Common myeloid progenitor, CD34-positive (primary cell): Measurements from ENCODE around the gene SCMH1.
"Not testable (repeated sequence)": the region's sequence is repeated elsewhere in the genome, so short reads cannot be mapped to it uniquely, and the experiment has no call there.

Source experiments
- CTCF ChIA-PET: fragments of 350-600 bp; sonication (Branson Sonifier 250); formaldehyde crosslinking; loops from one replicate; lab custom pipeline; 2021; ENCODE audit warnings: antibody characterized with exemption; lab: Charles Lee
- POLR2A ChIA-PET: fragments of 350-600 bp; sonication (Branson Sonifier 250); formaldehyde crosslinking; loops from one replicate; lab custom pipeline; 2021; ENCODE audit warnings: antibody characterized with exemption; lab: Charles Lee
- DNase-seq, 3 donors: peaks; one replicate each; pipeline versions ENCODE4 v3.0.0 to v3.0.0-alpha.2; 2013
- H3K27ac ChIP-seq, 2 experiments: 1 replicate in 1 of 2; 2 replicates in 1 of 2; pipeline ENCODE4 v1.7.0; 2013; ENCODE audit warnings: inconsistent platforms in 2 of 2, low read length in 2 of 2, mild to moderate bottlenecking in 2 of 2, low read depth in 1 of 2, moderate library complexity in 1 of 2; ENCODE audit not compliant: severe bottlenecking in 2 of 2, insufficient read depth in 1 of 2, poor library complexity in 1 of 2
- H3K27me3 ChIP-seq, 5 experiments: replicated peaks in 2 of 5; 1 replicate in 3 of 5; 2 replicates in 2 of 5; pipeline versions ENCODE4 v1.6.1 to v1.7.0; 2013; ENCODE audit warnings: low read length in 4 of 5, mild to moderate bottlenecking in 2 of 5, moderate library complexity in 2 of 5, inconsistent platforms in 1 of 5; ENCODE audit not compliant: insufficient read depth in 5 of 5, control insufficient read depth in 4 of 5
- H3K36me3 ChIP-seq, 4 experiments: 1 replicate in 2 of 4; 2 replicates in 2 of 4; pipeline versions ENCODE4 v1.6.1 to v1.7.0; 2013; ENCODE audit warnings: low read length in 3 of 4, control low read depth in 1 of 4, mild to moderate bottlenecking in 1 of 4; ENCODE audit not compliant: control insufficient read depth in 4 of 4, insufficient read depth in 4 of 4
- H3K4me1 ChIP-seq, 4 experiments: 1 replicate in 3 of 4; 2 replicates in 1 of 4; pipeline versions ENCODE4 v1.6.1 to v1.7.1; 2013; ENCODE audit warnings: low read length in 3 of 4, mild to moderate bottlenecking in 3 of 4, control low read depth in 1 of 4, inconsistent platforms in 1 of 4, moderate library complexity in 1 of 4; ENCODE audit not compliant: control insufficient read depth in 4 of 4, insufficient read depth in 4 of 4; ENCODE audit errors: control extremely low read depth in 1 of 4
- H3K4me3 ChIP-seq, 7 experiments: 1 replicate in 4 of 7; 2 replicates in 3 of 7; pipeline versions ENCODE4 v1.5.1 to v1.7.0; 2013; ENCODE audit warnings: mild to moderate bottlenecking in 7 of 7, low read length in 6 of 7, moderate library complexity in 6 of 7, inconsistent platforms in 2 of 7, low read depth in 2 of 7, control low read depth in 1 of 7; ENCODE audit not compliant: insufficient read depth in 4 of 7, control insufficient read depth in 1 of 7; ENCODE audit errors: extremely low read depth in 1 of 7
- H3K9me3 ChIP-seq, 5 experiments: 1 replicate in 4 of 5; 2 replicates in 1 of 5; pipeline versions ENCODE4 v1.6.1 to v1.7.1; 2013; ENCODE audit warnings: low read length in 4 of 5, mild to moderate bottlenecking in 2 of 5, inconsistent platforms in 1 of 5, low read depth in 1 of 5, moderate library complexity in 1 of 5; ENCODE audit not compliant: control insufficient read depth in 4 of 5, insufficient read depth in 2 of 5; ENCODE audit errors: control extremely low read depth in 1 of 5
- WGBS: methylation state at CpG from one replicate; pipeline ENCODE4 v1.1.5; 2013; ENCODE audit not compliant: insufficient coverage; 5-methylcytosine and 5-hydroxymethylcytosine counted together

SCMH1 gene

DNA sequence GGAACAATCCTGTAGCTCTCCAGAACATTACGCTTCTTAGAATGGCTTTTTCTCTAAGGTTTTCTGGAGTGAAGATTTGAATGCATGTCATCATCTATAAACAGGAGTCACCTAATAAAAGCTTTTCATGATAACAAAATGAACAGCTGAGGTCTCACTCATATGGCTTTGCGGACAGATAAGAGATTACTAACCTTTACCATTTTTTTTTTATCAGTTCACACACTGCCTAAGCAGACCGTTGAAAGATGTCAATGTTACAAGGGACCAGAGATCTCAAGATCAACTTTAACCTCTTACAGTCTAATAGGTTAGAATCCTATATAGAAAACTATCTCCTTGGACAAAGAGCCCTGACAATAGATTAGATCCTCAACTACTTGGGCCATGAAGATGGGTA lies 41.4 kb downstream of the SCMH1 start:
- 100% methylated on average over 1 of the region's 3 CpGs for WGBS
- Histone ChIP-seq H3K9me3 (peaks cover 5 to 33% (median 10%) of the 10 kb centered on the region in 5 experiments), H3K4me3 (no peak overlapping the region), H3K4me1 (no peaks in the 10 kb centered on the region), H3K27ac (no peak overlapping the region), H3K27me3 (no peaks in the 10 kb centered on the region), H3K36me3 (peaks cover 2 to 25% (median 14%) of the 10 kb centered on the region in 4 experiments)
- ChIA-PET CTCF (no interaction called here), POLR2A (no interaction called here)
- no peak for DNase-seq

DNA sequence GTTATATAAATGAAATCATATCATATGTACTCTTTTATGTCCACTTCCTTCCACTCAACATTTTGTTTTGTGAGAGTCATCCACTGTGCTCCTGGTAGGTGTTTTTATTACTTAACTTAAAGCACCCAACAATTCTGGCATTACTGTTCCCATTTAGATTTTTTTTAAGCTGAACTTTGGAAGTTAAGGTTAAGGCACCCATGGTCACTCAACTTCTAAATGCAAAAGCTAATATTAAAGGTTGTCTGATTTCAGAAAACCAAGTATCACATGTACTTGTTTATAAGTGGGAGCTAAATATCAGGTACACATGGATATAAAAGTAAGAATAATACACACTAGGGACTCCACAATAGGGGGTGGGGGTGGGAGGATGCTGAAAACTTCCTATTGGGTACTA lies 42.7 kb downstream of the SCMH1 start:
- CTCF ChIA-PET = no interaction called here
- H3K4me1 ChIP-seq = no peaks in the 10 kb centered on the region
- DNase-seq = no peak
- no peak overlapping the region for H3K4me3 ChIP-seq
- H3K27me3 ChIP-seq = no peaks in the 10 kb centered on the region
- H3K9me3 ChIP-seq = peaks cover 3 to 27% (median 6%) of the 10 kb centered on the region in 5 experiments
- H3K27ac ChIP-seq = no peak overlapping the region
- POLR2A ChIA-PET = no interaction called here
- peaks cover 2 to 17% (median 9%) of the 10 kb centered on the region in 4 experiments for H3K36me3 ChIP-seq

DNA sequence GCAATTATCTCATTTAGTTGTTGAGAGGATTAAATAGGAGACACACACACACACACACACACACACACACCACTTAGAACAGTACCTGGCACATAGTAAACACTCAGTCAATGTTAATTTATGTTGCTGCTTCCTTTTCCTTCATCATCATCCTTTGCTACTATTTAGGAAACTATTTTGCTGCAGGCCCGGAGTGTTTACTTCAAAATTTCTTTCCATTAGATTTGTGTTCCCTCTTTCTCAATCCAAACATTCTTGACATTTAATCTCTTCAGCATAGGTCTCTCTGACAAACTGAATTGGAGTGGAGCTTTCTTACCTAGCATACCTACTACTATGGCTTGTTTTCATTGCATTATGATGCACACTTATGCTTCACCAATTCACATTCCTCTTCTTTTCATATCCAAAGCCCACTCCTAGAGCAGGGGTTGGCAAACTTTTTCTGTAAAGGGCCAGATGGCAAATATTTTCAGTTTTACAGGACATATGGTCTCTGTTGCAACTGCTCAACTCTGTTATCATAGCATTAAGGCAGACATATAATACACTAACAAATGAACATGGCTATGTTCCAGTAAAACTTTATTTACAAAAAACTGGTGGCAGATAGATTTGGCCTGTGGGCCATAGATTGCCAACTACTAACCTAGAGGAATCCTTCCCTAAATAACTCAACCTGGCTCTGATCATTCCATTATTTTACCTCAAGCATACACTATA lies 49.5 kb downstream of the SCMH1 start:
- Histone ChIP-seq H3K27ac (no peak overlapping the region), H3K9me3 (peaks cover 0 to 18% (median 2%) of the 10 kb centered on the region in 5 experiments), H3K4me1 (no peaks in the 10 kb centered on the region), H3K36me3 (peaks cover 0 to 5% (median 2%) of the 10 kb centered on the region in 4 experiments), H3K4me3 (no peak overlapping the region), H3K27me3 (no peaks in the 10 kb centered on the region)
- WGBS = 57% methylated on average over 1 of the region's 1 CpG
- DNase-seq = no peak
- CTCF ChIA-PET = no interaction called here
- POLR2A ChIA-PET = no interaction called here

DNA sequence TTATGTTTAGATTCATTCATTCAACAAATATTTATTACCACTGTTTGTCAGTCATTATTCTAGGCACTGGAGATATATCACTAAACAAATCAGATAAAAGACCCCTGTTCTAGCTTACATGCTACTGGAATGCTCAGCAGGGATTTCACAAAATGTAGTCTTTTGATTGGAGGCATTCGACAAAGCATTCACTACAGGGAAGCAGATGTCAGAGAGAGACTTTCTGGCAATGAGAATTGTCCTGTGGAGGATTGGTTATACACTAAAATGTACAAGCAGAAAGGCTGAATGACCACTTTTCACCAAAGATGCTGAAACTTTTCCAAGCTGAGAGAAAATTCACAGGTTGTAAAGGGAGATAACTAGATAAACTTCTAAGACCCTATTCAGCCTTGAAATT lies 57.7 kb downstream of the SCMH1 start:
- H3K27me3 ChIP-seq = no peaks in the 10 kb centered on the region
- H3K4me3 ChIP-seq = no peak overlapping the region
- CTCF ChIA-PET = interaction anchor here (1.5 kb wide), 1 partner anchor 31 kb away, joined by 3 read pairs; no protein-coding TSS in a partner anchor
- H3K36me3 ChIP-seq = peaks cover 0 to 16% (median 5%) of the 10 kb centered on the region in 4 experiments
- POLR2A ChIA-PET = no interaction called here
- no peak overlapping the region for H3K27ac ChIP-seq
- no peaks in the 10 kb centered on the region for H3K4me1 ChIP-seq
- no CpG with 5 or more reads among the region's 1 CpG for WGBS
- H3K9me3 ChIP-seq = no peaks in the 10 kb centered on the region
- no peak for DNase-seq

DNA sequence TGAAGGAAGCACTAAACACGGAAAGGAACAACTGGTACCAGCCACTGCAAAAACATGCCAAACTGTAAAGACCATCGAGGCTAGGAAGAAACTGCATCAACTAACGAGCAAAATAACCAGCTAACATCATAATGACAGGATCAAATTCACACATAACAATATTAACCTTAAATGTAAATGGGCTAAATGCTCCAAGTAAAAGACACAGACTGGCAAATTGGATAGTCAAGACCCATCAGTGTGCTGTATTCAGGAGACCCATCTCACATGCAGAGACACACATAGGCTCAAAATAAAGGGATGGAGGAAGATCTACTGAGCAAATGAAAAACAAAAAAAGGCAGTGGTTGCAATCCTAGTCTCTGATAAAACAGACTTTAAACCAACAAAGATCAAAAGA lies 63.9 kb downstream of the SCMH1 start:
- H3K27ac ChIP-seq, CTCF ChIA-PET, DNase-seq, POLR2A ChIA-PET, H3K4me1 ChIP-seq, H3K27me3 ChIP-seq, H3K4me3 ChIP-seq: not testable (repeated sequence)
- WGBS = no CpG with 5 or more reads among the region's 3 CpGs
- H3K9me3 ChIP-seq = peaks cover 0 to 16% (median 2%) of the 10 kb centered on the region in 5 experiments
- peaks cover 0 to 19% (median 11%) of the 10 kb centered on the region in 4 experiments for H3K36me3 ChIP-seq

DNA sequence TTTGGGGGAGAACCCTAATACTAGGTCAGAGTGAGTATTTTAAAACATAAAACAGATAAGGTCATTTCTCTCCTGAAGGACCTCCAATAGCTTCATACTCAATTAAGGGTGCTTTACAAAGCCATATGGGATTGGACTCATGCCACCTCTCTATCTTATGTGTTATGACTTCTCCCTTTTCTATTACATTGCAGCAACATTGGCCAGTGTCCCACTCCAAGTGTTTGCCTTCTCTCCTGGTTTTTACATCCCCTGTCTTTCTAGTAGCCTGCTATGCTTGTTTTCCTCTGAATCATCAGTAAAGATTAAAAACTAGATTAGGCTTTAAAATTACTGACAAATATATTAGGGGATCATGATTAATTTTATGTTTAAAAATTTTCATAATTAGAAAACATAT lies 66.6 kb downstream of the SCMH1 start:
- no peaks in the 10 kb centered on the region for H3K27me3 ChIP-seq
- H3K9me3 ChIP-seq = peaks cover 0 to 28% (median 7%) of the 10 kb centered on the region in 5 experiments
- CTCF ChIA-PET = no interaction called here
- no peak for DNase-seq
- H3K4me3 ChIP-seq = no peak overlapping the region
- H3K36me3 ChIP-seq = peaks cover 0 to 21% (median 18%) of the 10 kb centered on the region in 4 experiments
- POLR2A ChIA-PET = no interaction called here
- H3K27ac ChIP-seq = no peak overlapping the region
- no peaks in the 10 kb centered on the region for H3K4me1 ChIP-seq

DNA sequence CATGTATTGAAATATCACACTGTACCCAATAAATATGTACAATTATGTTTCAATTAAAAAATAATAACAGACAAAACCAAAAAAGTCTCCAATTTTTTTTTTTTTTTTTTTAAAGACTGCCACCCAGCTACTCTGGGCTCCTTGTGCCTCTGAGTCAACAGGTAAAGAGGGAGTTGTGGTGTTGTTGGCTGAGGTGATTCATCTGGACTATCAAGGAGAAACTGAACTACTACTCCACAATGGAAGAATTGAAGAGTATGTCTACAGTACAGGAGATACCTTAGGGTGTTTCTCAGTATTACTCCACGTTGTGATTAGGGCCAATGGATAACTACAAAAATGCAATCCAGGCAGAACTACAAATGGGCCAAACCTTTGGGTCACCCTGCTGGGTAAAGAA lies 67.9 kb downstream of the SCMH1 start:
- H3K27me3 ChIP-seq = no peaks in the 10 kb centered on the region
- WGBS = 100% methylated on average over 1 of the region's 1 CpG
- H3K4me3 ChIP-seq = no peak overlapping the region
- no peaks in the 10 kb centered on the region for H3K4me1 ChIP-seq
- no peak for DNase-seq
- ChIA-PET POLR2A (interaction anchor here (0.6 kb wide), 1 partner anchor 31 kb away, joined by 4 read pairs; no protein-coding TSS in a partner anchor), CTCF (interaction anchor here (1.4 kb wide), 1 partner anchor 67 kb away, joined by 3 read pairs; no protein-coding TSS in a partner anchor)
- no peak overlapping the region for H3K27ac ChIP-seq
- peaks cover 8 to 42% (median 10%) of the 10 kb centered on the region in 5 experiments for H3K9me3 ChIP-seq
- H3K36me3 ChIP-seq = peaks cover 5 to 33% (median 27%) of the 10 kb centered on the region in 4 experiments
